ENCODE measurements around the gene KRT4.
"Not testable (repeated sequence)": the region's sequence is repeated elsewhere in the genome, so short reads cannot be mapped to it uniquely, and the experiment has no call there.

- not testable (repeated sequence) for TF ChIP-seq CTCF, POLR2A (IDR thresholded peaks at IDR 0.05)
Observed at GRCh38 chr12:52795332-52795674, 18.6 kb downstream of the KRT4 start.
